Prostate gland (tissue), 2 donors: ENCODE data around the gene CPLANE1. TPM values are rescaled to one million over a fixed set of nuclear protein-coding genes. Genes with fewer than 3 reads are reported as not detected.

Experiments used
- DNase-seq: peaks from one replicate; pipeline ENCODE4 v3.0.0-alpha.2; 2019; ENCODE audit warnings: low spot score
- H3K27ac ChIP-seq, 2 donors: fragments of 200-600 bp; sonication (generic); 2 replicates each; pipeline ENCODE4 v1.5.1; 2017 to 2019
- H3K27me3 ChIP-seq: fragments of 200-600 bp; sonication (generic); replicated peaks from 2 replicates; pipeline ENCODE4 v1.5.1; 2019; ENCODE audit not compliant: insufficient read depth
- H3K36me3 ChIP-seq, 2 donors: fragments of 200-600 bp; sonication (generic); 1 replicate in 1 of 2; 2 replicates in 1 of 2; pipeline versions ENCODE4 v1.5.1 to v1.8.1; 2017 to 2019
- H3K4me1 ChIP-seq: fragments of 200-600 bp; sonication (generic); replicated peaks from 2 replicates; pipeline ENCODE4 v1.5.1; 2019
- H3K4me3 ChIP-seq, 2 donors: fragments of 200-600 bp; sonication (generic); 2 replicates each; pipeline ENCODE4 v1.5.1; 2017 to 2019
- H3K9me3 ChIP-seq: fragments of 200-600 bp; sonication (generic); 2 replicates; pipeline ENCODE4 v1.5.1; 2017
- POLR2A ChIP-seq: fragments of 450-650 bp; IDR thresholded peaks from one replicate; pipeline ENCODE4 v1.6.1; 2016; ENCODE audit warnings: antibody characterized with exemption, mild to moderate bottlenecking
- POLR2AphosphoS5 ChIP-seq: sonication (generic); formaldehyde crosslinking; IDR thresholded peaks from one replicate; pipeline ENCODE4 v1.6.1; 2017; ENCODE audit warnings: antibody characterized with exemption
- WGBS: methylation state at CpG from one replicate; pipeline ENCODE4 v1.1.5; 2018; 5-methylcytosine and 5-hydroxymethylcytosine counted together
- intact Hi-C: fragments of 100-400 bp; cut with DNase I; formaldehyde crosslinking; loops from one replicate; pipeline ENCODE4 v1.14.2; 2022
- total RNA-seq, 2 donors: library from RNA; depleted of rRNA; stranded (reverse); fragments of >200 nt; gene quantifications; one replicate each; pipeline ENCODE4 v1.1.0, GENCODE V29; 2016
- TF ChIP-seq, protein P1 (sequence below), 4 experiments: fragments of 200-600 bp in 2 of 4; fragments of 450-650 bp in 2 of 4; sonication (generic) in 2 of 4; IDR thresholded peaks; 1 replicate in 3 of 4; 2 replicates in 1 of 4; pipeline ENCODE4 v1.5.1; 2016 to 2019; ENCODE audit warnings: antibody characterized with exemption in 4 of 4, mild to moderate bottlenecking in 2 of 4, moderate library complexity in 2 of 4

Gene CPLANE1
- total RNA-seq, 2 donors from 2014 or later, result 17.2 to 27.8 TPM

DNA sequence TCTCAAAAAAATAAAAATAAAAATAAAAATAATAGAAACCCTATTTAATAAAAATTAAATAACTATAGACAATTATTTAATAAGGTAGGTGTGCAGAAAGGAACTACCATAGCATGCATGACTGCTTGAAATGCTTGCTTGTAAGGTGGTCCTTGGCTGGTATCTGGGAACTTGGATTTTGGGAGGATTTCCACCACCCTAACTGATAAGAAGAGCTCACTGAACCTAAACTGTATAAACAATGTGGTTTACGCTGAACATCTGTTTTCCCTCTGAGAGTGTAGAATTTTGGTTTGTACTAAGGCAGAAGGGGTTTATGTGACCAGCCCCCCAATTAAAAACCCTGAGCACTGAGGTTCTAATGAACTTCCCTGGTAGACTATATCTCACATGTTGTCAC, 31.2 kb downstream of the CPLANE1 start:
- 100% methylated on average over 1 of the region's 1 CpG for WGBS
- H3K36me3 ChIP-seq, result no peaks in the 10 kb centered on the region

GRCh38 chr5:37214550-37214949, 34.6 kb downstream of the CPLANE1 start:
- no peaks in the 10 kb centered on the region for H3K36me3 ChIP-seq
- WGBS, result 16% methylated on average over 1 of the region's 1 CpG
- no peak overlapping the region for H3K4me3 ChIP-seq
- no peaks in the 10 kb centered on the region for H3K4me1 ChIP-seq
- intact Hi-C loops, result no loop called here
- H3K9me3 ChIP-seq, result no peaks in the 10 kb centered on the region
- no peak overlapping the region for H3K27ac ChIP-seq
- H3K27me3 ChIP-seq, result no peaks in the 10 kb centered on the region
- TF ChIP-seq POLR2AphosphoS5, result no peak
- TF ChIP-seq, protein P1, sequence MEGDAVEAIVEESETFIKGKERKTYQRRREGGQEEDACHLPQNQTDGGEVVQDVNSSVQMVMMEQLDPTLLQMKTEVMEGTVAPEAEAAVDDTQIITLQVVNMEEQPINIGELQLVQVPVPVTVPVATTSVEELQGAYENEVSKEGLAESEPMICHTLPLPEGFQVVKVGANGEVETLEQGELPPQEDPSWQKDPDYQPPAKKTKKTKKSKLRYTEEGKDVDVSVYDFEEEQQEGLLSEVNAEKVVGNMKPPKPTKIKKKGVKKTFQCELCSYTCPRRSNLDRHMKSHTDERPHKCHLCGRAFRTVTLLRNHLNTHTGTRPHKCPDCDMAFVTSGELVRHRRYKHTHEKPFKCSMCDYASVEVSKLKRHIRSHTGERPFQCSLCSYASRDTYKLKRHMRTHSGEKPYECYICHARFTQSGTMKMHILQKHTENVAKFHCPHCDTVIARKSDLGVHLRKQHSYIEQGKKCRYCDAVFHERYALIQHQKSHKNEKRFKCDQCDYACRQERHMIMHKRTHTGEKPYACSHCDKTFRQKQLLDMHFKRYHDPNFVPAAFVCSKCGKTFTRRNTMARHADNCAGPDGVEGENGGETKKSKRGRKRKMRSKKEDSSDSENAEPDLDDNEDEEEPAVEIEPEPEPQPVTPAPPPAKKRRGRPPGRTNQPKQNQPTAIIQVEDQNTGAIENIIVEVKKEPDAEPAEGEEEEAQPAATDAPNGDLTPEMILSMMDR (IDR thresholded peaks at IDR 0.05), result no peak
- TF ChIP-seq POLR2A, result no peak
- DNase-seq, result no peak

More for the DNA sequence above, 31.2 kb downstream of the CPLANE1 start:
- TF ChIP-seq, protein P1 (IDR thresholded peaks at IDR 0.05), result no peak
- TF ChIP-seq POLR2AphosphoS5, result no peak
- no peak for TF ChIP-seq POLR2A
- Histone ChIP-seq H3K27me3 (no peaks in the 10 kb centered on the region), H3K9me3 (no peaks in the 10 kb centered on the region), H3K27ac (no peak overlapping the region), H3K4me1 (no peaks in the 10 kb centered on the region), H3K4me3 (no peak overlapping the region)
- no peak for DNase-seq
- intact Hi-C loops, result no loop called here

DNA sequence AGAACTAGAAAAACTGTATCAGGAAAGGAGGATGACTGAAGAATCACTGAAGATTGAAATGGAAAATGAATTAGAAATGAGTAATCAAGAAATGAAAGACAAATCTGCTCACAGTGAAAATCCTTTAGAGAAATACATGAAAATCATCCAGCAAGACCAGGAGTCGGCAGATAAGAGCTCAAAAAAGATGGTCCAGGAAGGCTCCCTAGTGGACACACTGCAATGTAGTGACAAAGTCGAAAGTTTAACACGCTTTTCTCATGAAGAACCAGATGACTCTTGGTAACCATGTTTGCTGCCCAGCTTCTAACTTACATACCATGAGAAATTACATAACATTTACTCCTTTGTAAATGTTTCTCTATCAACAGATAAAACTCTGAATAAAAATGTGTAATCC, 37.1 kb downstream of the CPLANE1 start:
- intact Hi-C loops, result no loop called here
- WGBS, result 94% methylated on average over 3 of the region's 3 CpGs
- DNase-seq, result no peak
- no peak overlapping the region for H3K4me3 ChIP-seq
- H3K4me1 ChIP-seq, result no peaks in the 10 kb centered on the region
- H3K36me3 ChIP-seq, result peaks cover 0 to 5% of the 10 kb centered on the region in 2 donors
- H3K27me3 ChIP-seq, result no peaks in the 10 kb centered on the region
- no peak overlapping the region for H3K27ac ChIP-seq
- no peaks in the 10 kb centered on the region for H3K9me3 ChIP-seq
- TF ChIP-seq POLR2AphosphoS5 (no peak), POLR2A (no peak)
- TF ChIP-seq, protein P1 (IDR thresholded peaks at IDR 0.05), result no peak

DNA sequence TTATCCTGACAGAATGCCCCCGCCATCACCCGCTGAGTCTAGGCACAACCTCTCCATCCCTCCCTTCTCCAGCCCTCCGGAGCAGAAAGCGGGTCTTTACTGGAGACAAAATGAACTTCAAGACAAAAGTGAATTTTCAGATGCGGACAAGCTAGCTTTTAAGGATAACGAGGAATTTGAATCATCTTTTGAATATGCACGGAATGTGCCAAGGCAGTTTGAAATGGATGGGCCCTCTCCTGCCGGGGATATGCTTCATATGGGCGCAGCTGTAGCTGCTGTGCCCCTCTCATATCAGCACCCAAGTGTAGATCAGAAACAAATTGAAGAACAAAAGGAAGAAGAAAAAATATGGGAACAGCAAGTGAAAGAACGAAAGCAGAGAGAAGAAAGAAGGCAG, 37.5 kb downstream of the CPLANE1 start:
- Histone ChIP-seq H3K27ac (no peak overlapping the region), H3K9me3 (no peaks in the 10 kb centered on the region), H3K36me3 (peaks cover 0 to 5% of the 10 kb centered on the region in 2 donors), H3K4me3 (no peak overlapping the region), H3K4me1 (no peaks in the 10 kb centered on the region), H3K27me3 (no peaks in the 10 kb centered on the region)
- TF ChIP-seq POLR2AphosphoS5 (no peak), POLR2A (no peak)
- TF ChIP-seq, protein P1 (IDR thresholded peaks at IDR 0.05), result no peak
- intact Hi-C loops, result no loop called here
- WGBS, result 97% methylated on average over 10 of the region's 10 CpGs
- no peak for DNase-seq

DNA sequence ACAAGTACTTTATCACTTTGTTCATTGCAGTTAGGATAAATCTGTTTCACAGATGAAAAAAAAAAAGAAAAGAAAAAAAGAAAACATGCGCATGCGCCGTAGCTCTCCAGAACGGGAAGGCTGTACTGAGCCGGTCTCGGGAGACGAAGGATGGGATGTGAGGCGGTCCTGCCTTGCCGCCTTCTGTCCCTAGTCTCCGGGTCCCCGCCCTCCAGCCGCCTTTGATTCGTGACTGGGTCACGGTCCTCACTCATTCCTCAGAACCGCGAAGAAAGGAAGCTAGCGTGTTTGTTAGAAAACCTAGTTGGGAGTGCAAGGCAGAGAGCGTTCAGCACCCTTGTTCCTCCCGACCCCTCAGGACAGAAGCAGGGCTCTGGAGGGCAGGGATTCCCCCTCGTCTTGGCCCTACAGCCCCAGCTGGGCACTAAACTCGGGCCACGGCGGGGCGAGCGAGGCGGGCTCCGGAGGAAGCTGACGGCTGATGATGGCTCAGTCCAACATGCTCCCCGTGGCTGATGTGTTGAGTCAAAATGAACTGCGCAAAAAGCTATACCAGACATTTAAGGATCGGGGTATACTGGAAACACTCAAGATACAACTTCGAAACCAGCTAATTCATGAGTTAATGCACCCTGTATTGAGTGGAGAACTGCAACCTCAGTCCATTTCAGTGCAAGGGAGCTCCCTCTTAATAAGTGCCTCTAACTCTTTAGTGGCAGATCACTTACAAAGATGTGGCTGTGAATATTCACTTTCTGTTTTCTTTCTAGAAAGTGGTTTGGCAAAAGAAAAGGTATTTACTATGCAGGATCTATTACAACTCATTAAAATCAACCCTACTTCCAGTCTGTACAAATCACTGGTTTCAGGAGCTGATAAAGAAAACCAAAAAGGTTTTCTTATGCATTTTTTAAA, 40.0 kb downstream of the CPLANE1 start:
- WGBS, result 69% methylated on average over 32 of the region's 32 CpGs
- no peaks in the 10 kb centered on the region for H3K9me3 ChIP-seq
- peaks cover 0 to 5% of the 10 kb centered on the region in 2 donors for H3K36me3 ChIP-seq
- DNase-seq, result no peak
- no peak overlapping the region for H3K27ac ChIP-seq
- TF ChIP-seq, protein P1 (IDR thresholded peaks at IDR 0.05), result no peak
- TF ChIP-seq POLR2A (no peak), POLR2AphosphoS5 (no peak)
- H3K4me3 ChIP-seq, result no peak overlapping the region
- intact Hi-C loops, result no loop called here
- no peaks in the 10 kb centered on the region for H3K4me1 ChIP-seq
- no peaks in the 10 kb centered on the region for H3K27me3 ChIP-seq
